HCT116 (cell line): ENCODE results near the gene ATG12. TPM values are rescaled to one million over a fixed set of nuclear protein-coding genes. Genes with fewer than 3 reads are reported as not detected.

Source experiments
- ATAC-seq: fragments of 200-7000 bp; cut with Tn5 transposase; 2 replicates; pipeline ENCODE4 v1.9.1; 2020; ENCODE audit warnings: mild to moderate bottlenecking, moderate library complexity
- BruUV-seq: library from RNA; stranded (reverse); fragments of 400-500 nt; replicated peaks from 2 replicates; lab custom pipeline; 2021; lab: Mats Ljungman, UMichigan
- CTCF ChIA-PET: fragments of 300-600 bp; sonication (Branson Sonifier 250); formaldehyde crosslinking; loops from one replicate; lab custom pipeline; 2021; ENCODE audit warnings: antibody characterized with exemption; lab: Charles Lee
- POLR2A ChIA-PET: fragments of 300-600, 350-600 bp; sonication (Branson Sonifier 250); formaldehyde crosslinking; loops from one replicate; lab custom pipeline; 2021; ENCODE audit warnings: antibody characterized with exemption; lab: Charles Lee
- RAD21 ChIA-PET, 2 experiments: fragments of 300-600 bp; sonication (Branson Sonifier 250); formaldehyde crosslinking; loops; one replicate each; lab custom pipeline; 2023; ENCODE audit warnings: low total read pairs in 2 of 2; ENCODE audit not compliant: uncharacterized antibody in 2 of 2, unreplicated experiment in 2 of 2, low non-redundant PET in 1 of 2; lab: Charles Lee
- DNase-seq: peaks from one replicate; pipeline ENCODE4 v3.0.0-alpha.2; 2010; ENCODE audit warnings: low read depth, low spot score
- H2AFZ ChIP-seq: fragments of 200-600 bp; shearing (Covaris generic), sonication (generic); 2 replicates; pipeline ENCODE4 v1.6.1; 2017; ENCODE audit warnings: low read depth, mixed run types, mixed read lengths, antibody characterized with exemption, low read length; ENCODE audit not compliant: poor library complexity, severe bottlenecking
- H3K27ac ChIP-seq: 2 replicates; pipeline ENCODE4 v1.5.1; 2012; ENCODE audit warnings: low read depth, low read length
- H3K27me3 ChIP-seq: fragments of 200-600 bp; sonication (generic); 2 replicates; pipeline ENCODE4 v1.6.1; 2016; ENCODE audit warnings: mixed run types, low read length, mixed read lengths; ENCODE audit not compliant: insufficient read depth
- H3K36me3 ChIP-seq, 2 experiments: fragments of 200-500 bp in 1 of 2; fragments of 200-600 bp in 1 of 2; sonication (Bioruptor generic) in 1 of 2; sonication (generic) in 1 of 2; 2 replicates each; pipeline versions ENCODE4 v1.5.1 to v1.6.1; 2014 to 2016; ENCODE audit warnings: low read length in 2 of 2, inconsistent platforms in 1 of 2, mixed read lengths in 1 of 2, mixed run types in 1 of 2; ENCODE audit not compliant: insufficient read depth in 2 of 2, control insufficient read depth in 1 of 2
- H3K4me1 ChIP-seq, 2 experiments: fragments of 200-600 bp in 1 of 2; sonication (generic) in 1 of 2; 2 replicates each; pipeline versions ENCODE4 v1.5.1 to v1.6.1; 2012 to 2017; ENCODE audit warnings: low read length in 2 of 2, inconsistent platforms in 1 of 2, mild to moderate bottlenecking in 1 of 2, mixed read lengths in 1 of 2, mixed run types in 1 of 2, moderate library complexity in 1 of 2; ENCODE audit not compliant: insufficient read depth in 2 of 2, control insufficient read depth in 1 of 2
- H3K4me2 ChIP-seq: fragments of 200-600 bp; sonication (generic); 2 replicates; pipeline ENCODE4 v1.6.1; 2017; ENCODE audit warnings: mixed run types, low read length, mixed read lengths
- H3K4me3 ChIP-seq, 2 experiments: fragments of 200-600 bp in 1 of 2; sonication (generic) in 1 of 2; replicated peaks in 1 of 2; 2 replicates each; pipeline ENCODE4 v1.5.1; 2011 to 2016; ENCODE audit warnings: low read length in 2 of 2, control low read depth in 1 of 2, low read depth in 1 of 2, mild to moderate bottlenecking in 1 of 2, mixed read lengths in 1 of 2, mixed run types in 1 of 2
- H3K79me2 ChIP-seq: fragments of 200-600 bp; sonication (generic); 2 replicates; pipeline ENCODE4 v1.6.1; 2017; ENCODE audit warnings: mild to moderate bottlenecking, mixed run types, low read length, moderate library complexity, mixed read lengths; ENCODE audit not compliant: insufficient read depth
- H3K9ac ChIP-seq: fragments of 200-600 bp; sonication (generic); 2 replicates; pipeline ENCODE4 v1.6.1; 2016; ENCODE audit warnings: low read length, mixed read lengths
- H3K9me2 ChIP-seq: fragments of 200-600 bp; sonication (generic), shearing (Covaris generic); 2 replicates; pipeline ENCODE4 v1.6.1; 2017; ENCODE audit warnings: mixed run types, mild to moderate bottlenecking, moderate library complexity; ENCODE audit not compliant: insufficient read depth
- H3K9me3 ChIP-seq, 2 experiments: fragments of 200-500 bp in 1 of 2; fragments of 200-600 bp in 1 of 2; sonication (Bioruptor generic) in 1 of 2; sonication (generic) in 1 of 2; 2 replicates each; pipeline ENCODE4 v1.6.1; 2014 to 2017; ENCODE audit warnings: low read length in 2 of 2, mixed read lengths in 2 of 2, inconsistent platforms in 1 of 2, low read depth in 1 of 2, mild to moderate bottlenecking in 1 of 2, mixed run types in 1 of 2, moderate library complexity in 1 of 2; ENCODE audit not compliant: control insufficient read depth in 1 of 2, insufficient read depth in 1 of 2
- H4K20me1 ChIP-seq: fragments of 200-600 bp; sonication (generic), shearing (Covaris generic); 2 replicates; pipeline ENCODE4 v1.6.1; 2017; ENCODE audit warnings: mixed run types, mild to moderate bottlenecking, moderate library complexity; ENCODE audit not compliant: insufficient read depth
- CBX3 ChIP-seq: IDR thresholded peaks from 2 replicates; pipeline ENCODE4 v1.6.1; 2012; ENCODE audit warnings: low read depth
- EGR1 ChIP-seq: IDR thresholded peaks from 2 replicates; pipeline ENCODE4 v1.6.1; 2012; ENCODE audit warnings: low read depth
- EZH2phosphoT487 ChIP-seq: fragments of 200-600 bp; IDR thresholded peaks from 2 replicates; pipeline ENCODE4 v1.6.1; 2018; ENCODE audit warnings: antibody characterized with exemption, borderline replicate concordance
- JUND ChIP-seq: IDR thresholded peaks from 2 replicates; pipeline ENCODE4 v1.6.1; 2012
- POLR2AphosphoS5 ChIP-seq: IDR thresholded peaks from 2 replicates; pipeline ENCODE4 v1.6.1; 2011; ENCODE audit warnings: mild to moderate bottlenecking, low read depth, low read length, moderate library complexity
- RAD21 ChIP-seq: IDR thresholded peaks from 2 replicates; pipeline ENCODE4 v1.6.1; 2012; ENCODE audit warnings: low read depth, mild to moderate bottlenecking
- TCF7L2 ChIP-seq: IDR thresholded peaks from 2 replicates; pipeline ENCODE4 v1.7.0; 2011; ENCODE audit warnings: borderline replicate concordance, inconsistent platforms; ENCODE audit not compliant: insufficient read depth, insufficient read length; ENCODE audit errors: extremely low read depth
- ZNF274 ChIP-seq: fragments of 200-500 bp; sonication (Bioruptor generic); IDR thresholded peaks from 2 replicates; pipeline ENCODE4 v1.6.1; 2014; ENCODE audit warnings: mild to moderate bottlenecking, low read depth, low read length, inconsistent platforms
- intact Hi-C: fragments of 100-400 bp; cut with micrococcal nuclease; formaldehyde crosslinking; loops from 2 replicates; pipeline ENCODE4 v1.10.0; 2022
- total RNA-seq: library from RNA; stranded (reverse); gene quantifications from one replicate; pipeline ENCODE4 v1.2.1, GENCODE V29; 2021; ENCODE audit not compliant: unreplicated experiment
- TF ChIP-seq, protein P1 (sequence below), 3 experiments: fragments of 200-600 bp in 1 of 3; sonication (generic) in 1 of 3; IDR thresholded peaks in 2 of 3; conservative IDR thresholded peaks in 1 of 3; 2 replicates each; pipeline ENCODE4 v1.5.1; 2012 to 2017; ENCODE audit warnings: low read depth in 2 of 3, low read length in 2 of 3, antibody characterized with exemption in 1 of 3, borderline replicate concordance in 1 of 3, control low read depth in 1 of 3, mild to moderate bottlenecking in 1 of 3, mixed read lengths in 1 of 3, mixed run types in 1 of 3, moderate library complexity in 1 of 3; ENCODE audit not compliant: insufficient read depth in 1 of 3
- TF ChIP-seq, protein P2 (sequence below): IDR thresholded peaks from 2 replicates; pipeline ENCODE4 v1.6.1; 2012; ENCODE audit warnings: low read depth

ATG12 gene
- total RNA-seq, 1 experiment from 2014 or later = 270 TPM

DNA sequence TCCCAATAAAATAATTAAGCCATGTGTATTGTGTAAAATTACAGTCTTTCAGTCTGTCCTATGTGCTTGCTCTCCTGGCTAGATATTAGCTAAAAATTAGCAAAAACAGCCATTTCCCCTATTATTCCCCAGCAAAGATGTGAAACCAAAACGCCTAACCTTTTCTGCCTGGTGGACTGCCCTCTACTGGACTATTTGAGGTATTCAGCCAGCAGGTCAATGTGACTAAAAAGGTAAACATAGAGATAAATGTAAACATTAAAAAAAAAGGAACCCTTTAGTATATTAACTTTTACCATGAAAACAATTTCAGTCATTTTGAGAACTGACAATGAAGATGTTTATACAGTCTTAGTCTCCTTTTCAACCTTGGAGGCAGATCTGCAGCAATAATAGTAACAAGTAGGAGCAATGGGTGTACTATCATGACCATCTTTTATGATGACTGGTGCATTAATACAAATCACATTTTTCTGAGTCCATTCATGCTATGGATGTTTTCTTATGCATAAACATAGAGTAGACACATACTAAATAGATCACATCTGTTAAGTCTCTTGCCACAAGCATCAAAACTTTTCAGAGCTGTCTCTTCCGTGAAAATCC is 10.1 kb downstream of the ATG12 start:
- DNase-seq = no peak
- Histone ChIP-seq H3K36me3 (peaks cover 39 to 72% of the 10 kb centered on the region in 2 experiments), H3K79me2 (peaks cover 40% of the 10 kb centered on the region), H3K4me3 (no peak overlapping the region), H4K20me1 (no peaks in the 10 kb centered on the region), H3K27me3 (no peaks in the 10 kb centered on the region), H2AFZ (no peak overlapping the region)
- BruUV-seq = no TSS peak
- 0 out of 2 replicates have a peak, but pooled peaks have one; percentile 45 for ATAC-seq
- TF ChIP-seq RAD21 = peak; percentile 61
- no peak for TF ChIP-seq CBX3
- TF ChIP-seq, protein P1, sequence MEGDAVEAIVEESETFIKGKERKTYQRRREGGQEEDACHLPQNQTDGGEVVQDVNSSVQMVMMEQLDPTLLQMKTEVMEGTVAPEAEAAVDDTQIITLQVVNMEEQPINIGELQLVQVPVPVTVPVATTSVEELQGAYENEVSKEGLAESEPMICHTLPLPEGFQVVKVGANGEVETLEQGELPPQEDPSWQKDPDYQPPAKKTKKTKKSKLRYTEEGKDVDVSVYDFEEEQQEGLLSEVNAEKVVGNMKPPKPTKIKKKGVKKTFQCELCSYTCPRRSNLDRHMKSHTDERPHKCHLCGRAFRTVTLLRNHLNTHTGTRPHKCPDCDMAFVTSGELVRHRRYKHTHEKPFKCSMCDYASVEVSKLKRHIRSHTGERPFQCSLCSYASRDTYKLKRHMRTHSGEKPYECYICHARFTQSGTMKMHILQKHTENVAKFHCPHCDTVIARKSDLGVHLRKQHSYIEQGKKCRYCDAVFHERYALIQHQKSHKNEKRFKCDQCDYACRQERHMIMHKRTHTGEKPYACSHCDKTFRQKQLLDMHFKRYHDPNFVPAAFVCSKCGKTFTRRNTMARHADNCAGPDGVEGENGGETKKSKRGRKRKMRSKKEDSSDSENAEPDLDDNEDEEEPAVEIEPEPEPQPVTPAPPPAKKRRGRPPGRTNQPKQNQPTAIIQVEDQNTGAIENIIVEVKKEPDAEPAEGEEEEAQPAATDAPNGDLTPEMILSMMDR (IDR thresholded peaks at IDR 0.05 in 2 of 3, conservative IDR thresholded peaks at IDR 0.05 in 1 of 3; ENCODE audit: borderline replicate concordance in 1 of 3, insufficient read depth in 1 of 3, low read depth in 2 of 3, low read length in 2 of 3) = peak; percentile 43 to 82 (median 75); a peak in 5 of 6 replicates
- TF ChIP-seq POLR2AphosphoS5 = peak; percentile 21; the same call in 1 of the 2 replicates
- TF ChIP-seq, all 23 proteins: peak for 3
- H3K9me2 ChIP-seq = no peaks in the 10 kb centered on the region
- RAD21 ChIA-PET = no interaction called here
- intact Hi-C loops = loop anchor here (2.0 to 10.0 kb wide), 2 partner anchors 196 to 456 kb away; no protein-coding TSS in a partner anchor
- CTCF ChIA-PET = interaction anchor here (1.4 to 1.7 kb wide), 2 partner anchors 24 to 196 kb away, joined by 3 to 4 read pairs; no protein-coding TSS in a partner anchor
- no peaks in the 10 kb centered on the region for H3K4me1 ChIP-seq
- H3K9me3 ChIP-seq = no peaks in the 10 kb centered on the region
- POLR2A ChIA-PET = no interaction called here
- H3K27ac ChIP-seq = no peak overlapping the region
- H3K9ac ChIP-seq = no peak overlapping the region
- H3K4me2 ChIP-seq = no peak overlapping the region

DNA sequence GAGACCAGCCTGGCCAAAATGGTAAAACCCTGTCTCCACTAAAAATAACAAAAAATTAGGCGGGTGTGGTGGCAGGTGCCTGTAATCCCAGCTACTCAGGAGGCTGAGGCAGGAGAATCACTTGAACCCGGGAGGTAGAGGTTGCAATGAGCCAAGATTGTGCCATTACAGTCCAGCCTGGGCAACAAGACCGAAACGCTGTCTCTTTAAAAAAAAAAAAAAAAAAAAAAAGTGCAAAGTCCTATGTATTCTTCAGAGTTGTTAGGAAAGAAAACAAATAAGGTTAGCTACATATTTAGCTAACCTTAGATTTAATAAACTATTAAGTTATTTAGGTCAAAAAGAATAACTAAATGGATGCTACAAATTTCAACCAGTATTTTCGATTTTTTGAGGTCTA is 11.5 kb downstream of the ATG12 start:
- H3K4me3 ChIP-seq = no peak overlapping the region
- no peaks in the 10 kb centered on the region for H4K20me1 ChIP-seq
- DNase-seq (no peak), ATAC-seq (no peak)
- no TSS peak for BruUV-seq
- CTCF ChIA-PET = interaction anchor here (1.2 kb wide), 1 partner anchor 195 kb away, joined by 3 read pairs; no protein-coding TSS in a partner anchor
- H3K27me3 ChIP-seq = no peaks in the 10 kb centered on the region
- RAD21 ChIA-PET = no interaction called here
- H3K27ac ChIP-seq = no peak overlapping the region
- no peaks in the 10 kb centered on the region for H3K9me2 ChIP-seq
- no peak overlapping the region for H3K4me2 ChIP-seq
- H3K36me3 ChIP-seq = peaks cover 30 to 59% of the 10 kb centered on the region in 2 experiments
- POLR2A ChIA-PET = no interaction called here
- no peak overlapping the region for H3K9ac ChIP-seq
- intact Hi-C loops = loop anchor here (2.0 to 10.0 kb wide), 3 partner anchors 195 to 733 kb away; no protein-coding TSS in a partner anchor
- no peak overlapping the region for H2AFZ ChIP-seq
- H3K9me3 ChIP-seq = no peaks in the 10 kb centered on the region
- peaks cover 26% of the 10 kb centered on the region for H3K79me2 ChIP-seq
- no peaks in the 10 kb centered on the region for H3K4me1 ChIP-seq
- TF ChIP-seq, protein P2, sequence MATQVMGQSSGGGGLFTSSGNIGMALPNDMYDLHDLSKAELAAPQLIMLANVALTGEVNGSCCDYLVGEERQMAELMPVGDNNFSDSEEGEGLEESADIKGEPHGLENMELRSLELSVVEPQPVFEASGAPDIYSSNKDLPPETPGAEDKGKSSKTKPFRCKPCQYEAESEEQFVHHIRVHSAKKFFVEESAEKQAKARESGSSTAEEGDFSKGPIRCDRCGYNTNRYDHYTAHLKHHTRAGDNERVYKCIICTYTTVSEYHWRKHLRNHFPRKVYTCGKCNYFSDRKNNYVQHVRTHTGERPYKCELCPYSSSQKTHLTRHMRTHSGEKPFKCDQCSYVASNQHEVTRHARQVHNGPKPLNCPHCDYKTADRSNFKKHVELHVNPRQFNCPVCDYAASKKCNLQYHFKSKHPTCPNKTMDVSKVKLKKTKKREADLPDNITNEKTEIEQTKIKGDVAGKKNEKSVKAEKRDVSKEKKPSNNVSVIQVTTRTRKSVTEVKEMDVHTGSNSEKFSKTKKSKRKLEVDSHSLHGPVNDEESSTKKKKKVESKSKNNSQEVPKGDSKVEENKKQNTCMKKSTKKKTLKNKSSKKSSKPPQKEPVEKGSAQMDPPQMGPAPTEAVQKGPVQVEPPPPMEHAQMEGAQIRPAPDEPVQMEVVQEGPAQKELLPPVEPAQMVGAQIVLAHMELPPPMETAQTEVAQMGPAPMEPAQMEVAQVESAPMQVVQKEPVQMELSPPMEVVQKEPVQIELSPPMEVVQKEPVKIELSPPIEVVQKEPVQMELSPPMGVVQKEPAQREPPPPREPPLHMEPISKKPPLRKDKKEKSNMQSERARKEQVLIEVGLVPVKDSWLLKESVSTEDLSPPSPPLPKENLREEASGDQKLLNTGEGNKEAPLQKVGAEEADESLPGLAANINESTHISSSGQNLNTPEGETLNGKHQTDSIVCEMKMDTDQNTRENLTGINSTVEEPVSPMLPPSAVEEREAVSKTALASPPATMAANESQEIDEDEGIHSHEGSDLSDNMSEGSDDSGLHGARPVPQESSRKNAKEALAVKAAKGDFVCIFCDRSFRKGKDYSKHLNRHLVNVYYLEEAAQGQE = no peak
- TF ChIP-seq JUND (no peak), RAD21 (no peak), ZNF274 (no peak), EZH2phosphoT487 (no peak), EGR1 (no peak), TCF7L2 (no peak)
